GM18951 (cell line): ENCODE results near the gene C1orf232.

Experiments used
- POLR2A ChIP-seq: IDR thresholded peaks from 4 replicates; pipeline ENCODE4 v1.6.1; 2011; ENCODE audit warnings: mild to moderate bottlenecking; ENCODE audit not compliant: insufficient read length, insufficient read depth; ENCODE audit errors: extremely low read depth
- in situ Hi-C: fragments of 300-500 bp; cut with MboI; formaldehyde crosslinking; loops from one replicate; pipeline ENCODE4 v1.12.0; 2022; ENCODE audit warnings: low sequenced_read_pairs, mixed read lengths, inconsistent platforms; ENCODE audit not compliant: unreplicated experiment

Gene C1orf232

DNA sequence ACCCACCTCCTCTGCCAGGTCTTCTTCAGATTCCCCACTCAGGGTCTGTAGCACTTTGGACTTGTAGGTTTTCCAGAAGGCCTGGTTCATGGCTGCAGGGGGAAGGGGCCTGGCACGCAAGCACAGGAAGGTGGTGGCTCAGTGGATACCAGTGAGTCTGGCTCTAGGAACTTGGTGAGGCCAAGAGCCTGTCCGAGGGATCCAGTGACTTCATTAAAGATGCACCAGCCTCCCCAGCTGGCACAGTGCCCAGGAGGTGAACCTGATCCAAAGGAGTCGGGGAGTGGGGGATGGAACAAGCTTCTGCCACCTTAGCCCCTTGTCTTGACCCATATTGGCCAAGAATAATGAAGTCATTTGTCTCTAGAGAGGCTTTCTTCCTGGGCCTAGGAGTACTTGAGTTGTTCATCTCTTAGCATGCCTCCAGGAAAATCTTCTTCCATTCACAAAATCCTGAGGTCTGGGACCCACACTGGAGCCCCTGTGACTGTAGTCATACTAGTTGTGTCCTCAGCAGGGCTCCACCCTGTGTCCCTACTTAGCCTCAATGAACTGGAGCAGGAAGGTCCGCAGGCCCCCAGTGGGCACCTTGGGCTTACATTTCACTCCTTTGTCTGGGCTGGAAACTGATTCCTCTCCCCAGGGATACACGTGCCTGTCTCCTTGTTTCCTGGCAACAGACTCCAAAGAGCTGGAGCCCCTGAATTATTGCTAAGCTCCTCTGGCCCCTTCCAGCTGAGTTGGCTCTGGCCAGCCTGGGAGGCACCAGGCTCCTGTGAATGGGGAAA lies at the start of gene C1orf232:
C1orf232 (minus strand) TSS at position 554 of the 788 bp plus-strand sequence; CDS start at position 90, 464 bp downstream.
- in situ Hi-C loops, result no loop called here
- TF ChIP-seq POLR2A, result no peak

DNA sequence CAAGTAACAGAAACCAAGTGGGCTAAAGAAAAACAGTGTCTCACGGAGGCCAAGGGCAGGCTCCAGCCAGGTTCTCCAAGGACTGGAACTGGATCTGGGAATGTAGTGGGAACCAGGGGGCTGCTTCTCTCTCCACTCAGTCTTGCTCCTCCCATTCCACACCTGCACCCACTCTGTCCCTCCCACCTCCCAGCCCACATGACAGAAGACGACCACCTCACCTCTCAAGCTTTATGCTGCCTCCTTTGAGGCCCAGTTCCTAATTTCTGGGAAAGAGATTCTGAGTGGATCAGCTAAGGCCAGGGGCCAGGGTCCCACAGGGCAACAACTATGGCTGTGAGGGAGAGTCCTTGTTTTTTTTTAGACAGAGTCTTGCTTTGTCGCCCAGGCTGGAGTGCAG lies 46.5 kb upstream of the C1orf232 start:
- in situ Hi-C loops, result no loop called here
- no peak for TF ChIP-seq POLR2A

DNA sequence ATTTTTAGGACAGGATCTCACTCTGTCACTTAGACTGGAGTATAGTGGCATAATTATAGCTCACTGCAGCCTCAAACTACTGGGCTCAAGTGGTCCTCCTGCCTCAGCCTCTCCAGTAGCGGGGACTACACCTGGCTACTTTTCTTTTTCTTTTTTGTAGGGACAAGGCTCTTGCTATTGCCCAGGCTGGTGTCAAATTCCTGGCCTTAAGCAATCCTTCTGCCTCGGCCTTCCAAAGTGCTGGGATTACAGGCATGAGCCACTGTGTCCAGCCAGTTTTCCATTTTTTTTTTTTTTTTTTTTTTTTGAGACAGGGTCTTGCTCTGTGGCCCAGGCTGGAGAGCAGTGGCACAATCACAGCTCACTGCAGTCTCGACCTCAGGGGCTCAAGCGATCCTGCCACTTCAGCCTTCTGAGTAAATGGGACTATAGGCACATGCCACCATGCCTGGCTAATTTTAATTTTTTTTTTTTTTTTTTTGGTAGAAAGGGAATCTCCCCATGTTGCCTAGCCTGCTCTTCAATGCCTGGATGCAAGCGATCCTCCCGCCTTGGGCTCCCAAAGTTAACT lies 44.7 kb upstream of the C1orf232 start:
- in situ Hi-C loops, result no loop called here
- TF ChIP-seq POLR2A, result no peak

DNA sequence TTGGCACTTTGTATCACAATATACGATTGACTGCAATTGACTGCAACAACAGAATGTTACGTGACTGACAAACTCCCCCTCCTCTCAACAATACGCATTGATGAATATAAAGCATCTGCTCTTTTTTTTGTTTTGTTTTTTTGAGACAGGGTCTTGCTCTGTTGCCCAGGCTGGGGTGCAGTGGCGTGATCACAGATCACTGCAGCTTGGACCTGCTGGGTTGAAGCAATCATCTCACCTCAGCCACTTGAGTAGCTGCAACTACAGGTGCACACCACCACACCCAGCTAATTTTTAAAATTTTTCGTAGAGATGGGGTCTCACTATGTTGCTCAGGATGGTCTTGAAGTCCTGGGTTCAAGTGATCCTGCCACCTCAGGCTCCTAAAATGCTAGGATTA lies 44.0 kb upstream of the C1orf232 start:
- in situ Hi-C loops, result no loop called here
- no peak for TF ChIP-seq POLR2A

DNA sequence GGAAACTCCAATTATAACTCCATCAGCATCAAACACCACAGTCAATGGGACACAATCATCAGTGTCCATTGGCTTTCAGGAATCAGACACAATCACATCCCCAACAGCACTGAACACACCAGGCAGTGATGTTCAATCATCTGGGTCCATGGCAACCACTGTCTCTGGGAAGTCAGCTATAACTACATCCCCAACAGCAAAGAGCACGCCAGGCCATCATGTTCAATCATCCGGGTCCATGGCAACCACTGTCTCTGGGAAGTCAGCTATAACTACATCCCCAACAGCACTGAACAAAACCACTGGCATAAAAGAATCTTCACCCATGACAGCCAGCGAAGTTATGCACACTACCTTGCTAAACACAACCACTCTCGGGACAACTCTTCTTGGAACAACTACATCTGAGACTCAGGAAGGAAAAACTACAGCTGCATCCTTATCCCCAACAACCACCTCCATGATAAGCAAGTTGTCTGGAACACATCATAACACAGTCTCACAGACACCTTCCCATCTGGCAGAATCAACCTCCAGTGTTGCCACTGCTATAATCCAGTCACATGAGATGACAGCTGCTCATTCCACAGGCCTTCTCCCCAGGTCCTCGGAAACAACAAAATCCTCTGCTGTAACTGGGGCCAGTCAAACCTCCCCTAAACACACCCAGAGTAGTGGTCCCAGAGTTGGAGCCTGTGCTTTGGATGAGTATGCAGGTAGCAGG lies 41.5 kb upstream of the C1orf232 start:
- in situ Hi-C loops, result no loop called here
- TF ChIP-seq POLR2A, result no peak

DNA sequence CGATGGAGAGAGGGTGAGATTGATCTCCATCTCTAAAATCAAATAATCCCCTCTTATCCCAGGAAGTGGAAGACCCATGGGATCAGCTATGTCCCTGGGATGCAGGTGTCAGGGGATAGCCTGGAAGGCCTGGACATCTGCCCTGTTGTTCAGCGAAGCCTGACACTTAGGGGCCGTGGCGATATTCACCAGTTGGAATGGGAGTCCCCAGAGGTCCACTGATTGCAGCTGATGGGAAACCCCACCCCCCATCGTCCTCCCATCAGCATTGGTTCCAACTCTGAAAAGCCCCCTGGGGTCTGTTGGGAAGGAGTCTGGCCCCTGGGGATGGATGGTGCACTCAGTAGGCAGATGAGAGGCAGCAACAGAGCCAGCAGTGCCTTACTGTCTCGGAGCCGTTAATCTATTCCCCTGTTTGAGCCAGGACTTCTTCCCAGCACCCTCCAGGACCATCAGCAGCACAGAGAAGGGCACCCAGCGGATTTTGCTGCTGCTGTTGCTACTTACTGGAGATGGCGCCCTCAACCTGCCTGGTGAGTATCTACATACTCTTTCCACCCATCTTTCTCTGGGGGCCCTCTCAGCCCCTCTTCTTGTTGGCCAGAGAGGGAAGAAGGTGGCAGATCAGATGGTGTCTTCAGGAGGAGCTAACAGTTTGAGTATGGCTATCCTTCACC lies 35.0 kb upstream of the C1orf232 start:
- TF ChIP-seq POLR2A, result no peak
- in situ Hi-C loops, result no loop called here

DNA sequence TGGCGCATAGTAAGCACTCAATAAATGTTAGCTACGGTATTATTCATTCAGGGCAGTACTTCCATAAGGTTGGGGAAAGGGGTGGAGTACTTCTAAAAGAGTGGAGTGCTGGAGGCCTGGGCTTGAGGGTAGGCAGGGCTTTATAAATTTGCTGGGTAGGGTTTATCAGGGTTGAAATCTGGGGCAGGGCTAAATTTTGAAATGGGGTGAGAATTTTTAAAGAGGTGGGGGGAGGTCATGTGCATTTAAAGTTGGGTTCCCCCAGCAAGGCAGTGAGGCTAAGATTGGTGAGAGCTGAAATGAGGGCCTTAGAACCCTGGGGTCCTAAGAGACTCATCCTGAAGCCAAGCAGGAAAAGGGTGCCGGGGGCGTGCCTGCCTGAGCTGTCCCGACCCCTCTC lies 31.6 kb upstream of the C1orf232 start:
- in situ Hi-C loops, result no loop called here
- no peak for TF ChIP-seq POLR2A

DNA sequence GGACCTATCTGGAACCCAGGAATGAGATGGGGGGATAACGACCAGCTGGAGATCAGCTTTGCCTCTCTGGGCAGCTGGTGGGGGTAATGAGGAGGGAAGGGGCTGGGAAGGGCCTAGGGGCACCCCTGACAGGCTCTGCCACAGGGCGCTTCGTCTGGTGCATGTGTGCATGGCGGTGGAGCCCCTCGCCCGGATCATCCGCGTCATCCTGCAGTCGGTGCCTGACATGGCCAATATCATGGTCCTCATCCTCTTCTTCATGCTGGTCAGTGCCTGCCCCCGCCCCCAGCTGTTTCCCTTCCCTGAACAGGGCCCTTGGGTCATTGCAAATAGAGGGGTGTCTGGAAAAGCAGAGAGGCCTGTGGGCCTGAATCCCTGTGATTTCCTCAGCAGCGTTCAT lies 29.1 kb upstream of the C1orf232 start:
- TF ChIP-seq POLR2A, result no peak
- in situ Hi-C loops, result no loop called here

DNA sequence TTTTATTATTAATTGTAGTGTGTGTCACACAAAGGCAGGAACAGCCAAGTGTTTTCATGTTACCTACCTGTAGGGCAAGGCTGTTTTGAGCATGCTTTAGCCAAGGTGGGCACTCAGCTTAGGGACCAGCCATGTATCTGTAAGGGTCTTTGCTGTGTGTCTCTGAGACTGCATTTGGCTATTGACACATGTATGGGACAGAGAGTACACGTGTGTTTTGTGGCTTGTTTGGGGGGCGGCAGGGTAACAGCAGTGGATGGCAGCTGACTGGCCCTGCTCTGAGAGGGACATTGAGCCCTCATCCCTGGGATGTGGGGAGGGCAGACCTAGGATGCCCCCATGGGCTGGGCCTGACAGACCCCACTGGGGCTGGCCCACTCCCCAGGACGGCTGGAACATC lies 28.5 kb upstream of the C1orf232 start:
- no peak for TF ChIP-seq POLR2A
- in situ Hi-C loops, result no loop called here

DNA sequence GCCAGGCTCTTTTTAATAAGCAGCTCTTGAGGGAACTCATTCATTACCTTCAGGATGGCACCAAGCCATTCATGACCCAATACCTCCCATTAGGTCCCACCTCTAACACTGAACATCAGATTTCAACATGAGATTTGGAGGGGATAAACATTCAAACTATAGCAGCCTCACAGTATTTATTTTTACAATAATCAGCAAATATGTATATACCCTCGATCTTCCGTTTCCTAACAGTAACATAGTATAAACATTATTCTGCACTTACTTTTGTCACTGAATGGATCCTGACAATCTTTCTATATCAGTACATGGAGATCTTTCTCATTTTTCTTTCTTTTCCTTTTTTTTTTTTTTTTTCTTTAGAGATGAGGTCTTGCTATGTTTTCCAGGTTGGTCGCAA lies 27.0 kb upstream of the C1orf232 start:
- in situ Hi-C loops, result no loop called here
- TF ChIP-seq POLR2A, result no peak

DNA sequence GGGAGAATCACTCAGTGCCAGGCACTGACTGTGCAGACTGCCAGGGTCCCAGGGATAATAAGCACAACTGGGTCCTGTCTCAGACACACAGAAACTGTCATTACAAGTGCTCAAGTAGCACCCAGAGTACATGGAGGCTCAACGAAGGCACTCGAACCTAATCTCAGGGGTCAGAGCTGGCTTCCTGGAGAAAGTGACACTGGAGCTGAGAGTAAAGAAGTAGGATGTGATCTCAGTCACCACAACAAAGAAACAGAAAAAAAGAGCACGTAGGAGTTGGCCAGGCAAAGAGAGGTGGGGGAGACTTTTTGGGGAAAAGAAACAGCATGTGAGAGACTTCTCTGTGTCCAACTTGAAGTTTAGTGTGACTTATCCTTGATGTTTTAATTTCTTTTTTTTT lies 23.0 kb upstream of the C1orf232 start:
- in situ Hi-C loops, result no loop called here
- no peak for TF ChIP-seq POLR2A

DNA sequence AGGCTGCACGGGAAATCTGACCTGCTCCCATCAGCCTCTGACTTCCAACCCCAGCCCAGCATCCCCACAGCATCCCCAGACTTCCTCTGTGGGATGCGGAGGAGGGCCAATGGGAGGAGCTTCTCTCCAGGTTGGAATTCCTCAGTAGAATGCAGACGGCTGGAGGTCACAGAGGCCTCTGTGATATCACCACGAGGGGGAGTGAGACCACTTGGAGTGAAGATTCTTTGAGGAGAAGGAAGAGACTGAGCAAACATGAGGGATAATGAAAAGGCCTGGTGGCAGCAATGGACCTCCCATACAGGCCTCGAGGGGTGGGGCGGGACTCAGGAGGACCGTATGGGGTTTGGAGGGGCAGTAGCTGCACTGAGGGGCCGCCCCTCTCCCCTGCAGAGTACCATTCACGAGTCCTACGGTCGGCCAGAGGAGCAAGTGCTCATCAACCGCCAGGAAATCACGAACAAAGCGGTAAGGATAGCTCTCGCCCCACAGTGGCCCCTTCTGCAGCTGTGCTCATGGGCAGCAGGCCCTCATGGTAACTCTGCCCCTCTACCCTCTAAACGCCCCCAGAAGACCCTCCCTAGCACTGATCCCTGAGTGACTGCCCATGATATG lies 21.7 kb upstream of the C1orf232 start, which contains the start of gene CATSPER4:
CATSPER4 (plus strand) TSS at position 230 of the 615 bp plus-strand sequence; CDS start at position 256, 26 bp downstream.
- no peak for TF ChIP-seq POLR2A
- in situ Hi-C loops, result no loop called here
